HepG2 (cell line): ENCODE results near the gene SLC38A3. TPM values are rescaled to one million over a fixed set of nuclear protein-coding genes. Genes with fewer than 3 reads are reported as not detected.

Experiments
- ATF1 ChIP-seq: IDR thresholded peaks from 2 replicates; pipeline ENCODE4 v1.6.1; 2016; ENCODE audit warnings: mild to moderate bottlenecking, control low read depth
- DMAP1 ChIP-seq: IDR thresholded peaks from 2 replicates; pipeline ENCODE4 v1.6.1; 2016
- HNF1A ChIP-seq, 2 experiments: sonication (generic) in 1 of 2; formaldehyde crosslinking in 1 of 2; IDR thresholded peaks; 2 replicates each; pipeline versions ENCODE4 v1.4.0 to v1.6.1; 2016 to 2020; ENCODE audit warnings: borderline replicate concordance in 1 of 2, low read depth in 1 of 2, mild to moderate bottlenecking in 1 of 2, missing genetic modification reagents in 1 of 2
- KAT7 ChIP-seq: IDR thresholded peaks from 2 replicates; pipeline ENCODE4 v1.6.1; 2018; ENCODE audit warnings: borderline replicate concordance, missing compliant biosample characterization
- MIER3 ChIP-seq: IDR thresholded peaks from 2 replicates; pipeline ENCODE4 v1.6.1; 2016; ENCODE audit warnings: missing compliant biosample characterization, borderline replicate concordance
- TEAD2 ChIP-seq: sonication (generic); formaldehyde crosslinking; IDR thresholded peaks from 2 replicates; pipeline ENCODE4 v1.9.0; 2021; ENCODE audit warnings: missing genetic modification reagents
- ZFYVE20 ChIP-seq: sonication (generic); formaldehyde crosslinking; IDR thresholded peaks from 2 replicates; pipeline ENCODE4 v1.8.0; 2023; ENCODE audit warnings: low read depth, mild to moderate bottlenecking, moderate library complexity, missing genetic modification reagents, borderline replicate concordance
- polyA plus RNA-seq, 8 experiments: library from polyadenylated mRNA; depleted of rRNA in 3 of 8; stranded (reverse) in 7 of 8; unstranded in 1 of 8; fragments of >200 nt; fragmentation: Illumina TruSeq in 4 of 8; extraction: Trizol in 4 of 8; gene quantifications; 2 replicates each; pipeline versions ENCODE4 v1.2.1 to v1.2.3, GENCODE V29; 2011 to 2016; ENCODE audit warnings: low read depth in 4 of 8, missing spikeins in 1 of 8, mixed read lengths in 1 of 8; ENCODE audit not compliant: insufficient read depth in 1 of 8
- total RNA-seq, 5 experiments: library from RNA; depleted of rRNA; stranded (reverse); fragments of >200 nt; fragmentation: Illumina TruSeq; extraction: Trizol; gene quantifications; 2 replicates each; pipeline ENCODE4 v1.2.3, GENCODE V29; 2016; ENCODE audit warnings: low read depth in 1 of 5
- TF ChIP-seq, protein P1 (sequence below): sonication (generic); formaldehyde crosslinking; IDR thresholded peaks from 2 replicates; pipeline ENCODE4 v1.4.0; 2020; ENCODE audit warnings: missing genetic modification reagents

SLC38A3 gene
- total and polyA plus RNA-seq, 2 of the 13 experiments (the other 11 are each of a cell fraction or from before 2014, with no cell fraction given), result 29.8 to 164 TPM

- TF ChIP-seq HNF1A (IDR thresholded peaks at IDR 0.05; ENCODE audit: low read depth), result no peak
- TF ChIP-seq HNF1A (CRISPR knock-in tag; IDR thresholded peaks at IDR 0.05; ENCODE audit: borderline replicate concordance), result peak; percentile 77; the same call in 1 of the 2 replicates
- no peak; the same call in 1 of the 2 replicates for TF ChIP-seq ATF1 (CRISPR knock-in tag)
- TF ChIP-seq ZFYVE20 (CRISPR knock-in tag), result no peak
- no peak for TF ChIP-seq TEAD2 (CRISPR knock-in tag)
- no peak for TF ChIP-seq KAT7
- peak; percentile 70 for TF ChIP-seq MIER3 (CRISPR knock-in tag)
- peak; percentile 57 for TF ChIP-seq DMAP1 (CRISPR knock-in tag)
- TF ChIP-seq, protein P1, sequence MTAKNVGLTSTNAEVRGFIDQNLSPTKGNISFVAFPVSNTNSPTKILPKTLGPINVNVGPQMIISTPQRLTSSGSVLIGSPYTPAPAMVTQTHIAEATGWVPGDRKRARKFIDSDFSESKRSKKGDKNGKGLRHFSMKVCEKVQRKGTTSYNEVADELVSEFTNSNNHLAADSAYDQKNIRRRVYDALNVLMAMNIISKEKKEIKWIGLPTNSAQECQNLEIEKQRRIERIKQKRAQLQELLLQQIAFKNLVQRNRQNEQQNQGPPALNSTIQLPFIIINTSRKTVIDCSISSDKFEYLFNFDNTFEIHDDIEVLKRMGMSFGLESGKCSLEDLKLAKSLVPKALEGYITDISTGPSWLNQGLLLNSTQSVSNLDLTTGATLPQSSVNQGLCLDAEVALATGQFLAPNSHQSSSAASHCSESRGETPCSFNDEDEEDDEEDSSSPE (CRISPR knock-in tag), result peak; percentile 72; the same call in 1 of the 2 replicates
Measured at GRCh38 chr3:50195501-50196252, 9.4 kb upstream of the SLC38A3 start (continued).
